ENCODE measurements around the gene ELAPOR1.
"Not testable (repeated sequence)": the region's sequence is repeated elsewhere in the genome, so short reads cannot be mapped to it uniquely, and the experiment has no call there.

The ELAPOR1 gene

DNA sequence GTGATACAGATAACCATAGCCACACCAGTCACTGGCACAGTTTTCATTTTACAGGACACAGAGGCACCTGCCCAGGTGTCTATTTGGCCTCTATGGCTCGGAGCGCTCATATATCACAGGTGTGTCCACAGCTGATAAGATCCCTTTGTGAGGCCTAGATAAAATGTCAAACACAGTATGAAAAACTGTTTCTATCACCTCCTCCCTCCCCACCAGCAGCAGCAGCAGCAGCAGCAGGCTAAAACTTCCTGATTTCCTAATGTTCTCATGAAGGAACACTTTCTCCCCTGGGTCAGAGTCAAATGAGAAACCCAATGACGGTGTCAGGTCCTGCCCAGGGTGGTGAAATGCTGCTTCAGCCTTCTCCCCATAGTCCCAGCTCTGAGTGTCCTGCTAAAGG is 24.4 kb downstream of the ELAPOR1 start:
- DNase-seq = no peak

DNA sequence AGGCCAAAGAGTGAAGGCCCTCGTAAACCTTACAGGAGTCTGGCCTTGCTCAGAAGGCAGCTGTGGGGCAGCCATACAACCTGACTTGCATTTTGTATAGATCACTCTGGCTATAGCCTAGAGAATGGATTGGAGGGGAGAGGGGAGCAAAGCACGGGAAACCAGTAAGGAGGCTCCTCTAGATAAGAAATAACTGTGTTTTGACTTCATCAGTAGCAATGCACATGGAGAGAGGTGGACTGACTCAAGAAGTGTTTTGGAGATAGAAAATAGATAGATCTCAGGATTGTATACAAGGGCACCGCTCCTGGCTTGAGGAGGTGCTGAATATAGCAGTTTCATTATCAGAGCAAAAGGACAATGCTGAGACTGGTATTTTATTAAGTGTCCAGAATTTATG is 26.5 kb downstream of the ELAPOR1 start:
- no peak for DNase-seq

DNA sequence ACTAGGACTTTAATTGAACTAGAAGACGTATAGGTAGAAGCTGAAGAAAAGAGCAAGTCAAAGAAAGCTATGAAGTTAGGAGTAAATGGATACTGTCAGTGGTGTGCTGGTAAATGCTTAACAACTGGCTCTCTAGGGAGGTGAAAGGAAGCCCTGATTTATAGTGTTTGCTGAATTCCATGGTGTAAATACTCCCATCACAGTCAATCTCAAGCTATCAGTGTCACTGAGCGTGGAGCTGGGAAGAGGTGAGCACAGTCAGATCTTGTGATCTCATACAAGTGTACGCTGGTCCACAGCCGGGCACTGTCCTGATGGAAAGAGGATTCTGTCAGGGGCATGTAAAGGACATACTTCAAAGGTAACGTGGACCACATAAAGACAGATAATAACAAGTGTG is 28.3 kb downstream of the ELAPOR1 start:
- DNase-seq = no peak

DNA sequence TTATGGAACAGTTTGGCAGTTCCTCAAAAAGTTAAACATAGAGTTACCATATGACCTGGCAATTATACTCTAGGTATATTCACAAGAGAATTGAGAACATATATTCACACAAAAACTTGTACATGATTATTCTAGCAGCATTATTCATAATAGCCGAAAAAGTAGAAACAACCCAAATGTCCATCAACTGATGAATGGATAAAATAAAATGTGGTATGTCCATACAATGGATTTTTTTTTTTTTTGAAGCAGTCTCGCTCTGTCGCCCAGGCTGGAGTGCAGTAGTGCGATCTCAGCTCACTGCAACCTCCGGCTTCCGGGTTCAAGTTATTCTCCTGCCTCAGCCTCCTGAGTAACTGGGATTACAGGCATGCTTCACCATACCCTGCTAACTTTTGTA is 28.8 kb downstream of the ELAPOR1 start:
- DNase-seq = not testable (repeated sequence)

DNA sequence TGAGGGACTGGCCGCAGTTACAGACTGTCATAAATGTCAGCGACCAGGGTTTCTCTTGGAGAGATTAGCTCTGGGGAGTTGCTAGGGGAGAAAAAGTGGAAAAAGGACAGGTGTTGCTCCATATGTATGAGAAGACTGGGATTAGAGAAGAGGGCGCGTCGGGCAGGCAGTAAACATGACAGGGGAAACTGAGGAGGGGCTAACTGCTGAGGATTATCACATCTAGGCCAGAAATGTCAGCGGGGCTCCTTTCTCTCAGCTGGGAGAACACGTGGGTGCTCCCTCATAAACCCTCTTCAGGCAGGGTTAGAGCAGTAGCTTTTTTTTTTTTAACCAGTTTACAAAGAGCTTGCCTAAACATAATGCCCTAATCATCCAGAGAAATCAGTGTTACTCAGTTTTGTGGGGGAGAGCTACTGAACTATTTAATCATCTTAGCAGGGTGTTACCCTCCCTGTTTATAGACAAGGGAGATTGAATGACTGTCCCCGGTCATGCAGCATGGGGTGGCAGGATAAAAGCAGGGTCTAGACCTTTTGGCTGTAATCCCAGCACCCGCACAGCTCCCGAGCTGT is 35.2 kb downstream of the ELAPOR1 start:
- DNase-seq = no peak

DNA sequence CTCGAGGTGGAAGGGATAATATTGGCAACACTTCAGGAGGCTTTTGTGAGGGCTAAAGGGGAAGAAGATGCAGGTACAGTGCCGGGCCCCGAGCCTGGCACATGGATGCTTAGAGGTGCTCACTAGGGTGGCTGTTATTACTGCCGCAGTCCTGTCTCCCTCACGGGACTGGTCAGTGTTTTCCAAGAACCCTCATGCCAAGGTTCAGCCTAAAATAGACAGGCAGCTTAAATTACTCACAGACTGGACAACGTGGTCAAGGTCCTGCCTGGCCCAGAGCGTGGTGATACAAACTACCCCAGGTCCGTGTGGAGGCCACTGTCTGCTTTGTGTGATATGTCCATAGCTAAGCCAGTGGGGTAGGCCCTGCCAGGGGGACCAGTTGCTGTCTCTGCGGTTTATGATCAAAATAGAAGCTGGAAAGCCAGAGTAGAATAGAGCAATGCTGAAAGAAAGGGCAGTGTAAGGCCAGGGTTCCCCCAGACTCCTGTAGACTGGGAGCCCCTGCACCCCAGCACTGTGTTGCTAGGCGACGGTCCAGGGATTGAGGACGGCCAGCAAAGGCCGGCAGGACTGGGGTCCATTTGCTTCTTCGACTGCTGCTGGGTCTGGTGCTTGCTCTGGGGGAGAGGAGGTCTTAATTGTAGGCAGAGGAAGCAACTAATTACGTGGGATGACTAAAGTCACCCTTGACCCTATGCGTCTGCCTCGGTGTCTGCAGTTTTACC is 36.1 kb downstream of the ELAPOR1 start:
- no peak for DNase-seq

DNA sequence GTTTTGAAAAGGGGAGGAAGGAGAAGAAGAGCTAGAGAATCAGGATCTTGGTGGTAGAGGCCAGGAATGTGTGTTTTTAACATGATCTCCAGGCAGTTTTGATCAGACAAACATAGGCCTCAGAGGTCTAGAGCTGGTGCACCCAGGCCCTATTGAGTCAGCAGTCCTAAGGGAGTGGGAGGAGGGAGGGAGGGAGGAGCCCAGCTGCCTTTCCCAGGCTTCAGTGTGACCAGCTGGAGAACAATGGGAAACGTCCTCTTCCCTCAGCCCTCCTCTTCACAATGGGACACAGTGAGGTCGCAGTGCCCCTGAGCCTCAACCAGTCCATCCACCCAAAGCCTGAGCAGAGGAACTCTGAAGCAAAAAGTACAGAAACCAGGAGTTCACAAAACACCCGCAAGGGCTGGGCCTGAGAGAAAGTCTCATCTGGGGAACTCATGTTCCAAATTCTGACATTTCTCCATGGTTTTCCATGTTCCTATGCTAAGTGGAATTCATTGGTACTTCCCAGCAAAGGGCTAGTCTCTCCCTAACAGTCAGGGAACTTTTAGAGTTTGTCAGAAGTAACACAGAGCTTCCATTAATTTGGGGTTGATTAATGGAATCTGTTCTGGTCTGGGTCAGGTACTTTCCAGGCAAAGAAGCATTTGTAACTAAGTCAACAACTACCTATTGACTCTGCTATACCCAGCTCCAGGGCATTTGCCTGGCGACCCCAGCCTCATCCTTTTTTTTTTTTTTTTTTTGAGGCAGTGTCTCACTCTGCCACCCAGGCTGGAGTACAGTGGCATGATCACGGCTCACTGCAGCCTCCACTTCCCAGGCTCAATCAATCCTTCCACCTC is 37.5 kb downstream of the ELAPOR1 start:
- DNase-seq = no peak

DNA sequence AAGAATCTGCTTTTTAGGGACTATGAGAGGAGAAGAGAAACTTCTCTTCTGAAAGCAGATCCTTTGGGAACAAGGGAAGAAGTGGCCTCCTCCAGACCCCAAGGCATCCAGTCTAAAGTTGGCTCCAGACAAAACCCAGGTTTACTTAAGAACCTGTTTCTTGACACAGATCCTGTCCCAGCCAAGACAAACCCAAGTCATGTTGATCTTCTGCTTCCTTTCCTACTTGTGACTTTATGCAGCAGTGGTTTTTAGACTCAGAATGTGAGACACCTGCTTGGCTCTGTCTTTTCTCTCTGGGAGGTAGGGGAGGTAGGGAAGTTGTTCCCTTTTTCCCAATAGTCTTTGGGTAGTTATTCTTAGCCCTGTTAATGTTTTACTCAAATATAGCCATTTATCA is 38.3 kb downstream of the ELAPOR1 start:
- no peak for DNase-seq

DNA sequence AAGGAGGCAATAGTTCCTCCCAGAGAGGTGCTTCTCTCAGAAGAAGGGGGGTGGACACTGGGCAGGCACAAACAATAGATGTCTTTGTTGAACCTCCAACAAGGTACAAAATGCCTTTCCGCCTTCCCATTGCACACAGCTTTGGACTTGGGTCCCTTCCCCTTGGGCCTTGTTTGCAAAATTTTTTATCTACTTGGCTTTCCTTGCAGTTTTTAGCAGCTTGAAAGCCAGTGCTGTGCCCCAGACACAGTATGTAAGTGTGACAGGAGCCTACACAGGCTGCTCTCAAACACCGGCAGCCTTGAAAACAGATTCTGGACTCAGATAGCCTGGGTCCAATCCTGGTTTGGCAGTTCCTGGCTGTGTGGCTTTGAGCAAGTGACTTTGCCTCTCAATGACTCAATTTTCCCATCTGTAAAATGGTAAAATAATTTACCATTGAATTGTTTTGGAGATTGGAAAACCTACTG is 43.0 kb downstream of the ELAPOR1 start:
- DNase-seq = no peak

DNA sequence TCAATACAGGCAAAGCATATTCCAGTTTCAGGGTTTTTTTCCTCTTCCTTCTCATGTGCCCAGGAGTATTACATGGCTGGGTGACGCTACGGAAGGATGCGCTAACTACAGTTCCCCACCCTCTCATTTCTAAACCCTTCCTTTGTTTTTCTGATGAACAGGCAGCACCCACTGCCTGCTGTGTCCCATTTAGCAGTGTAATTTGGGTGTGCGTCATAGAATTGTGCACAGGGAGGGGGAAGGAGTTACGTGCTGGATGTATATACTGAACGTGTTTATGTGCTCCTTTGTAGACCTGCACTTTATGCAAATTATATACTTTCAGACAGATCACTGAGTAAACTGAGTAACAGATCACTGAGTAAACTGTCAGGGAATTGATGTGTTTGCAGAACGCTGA is 44.5 kb downstream of the ELAPOR1 start:
- no peak for DNase-seq

DNA sequence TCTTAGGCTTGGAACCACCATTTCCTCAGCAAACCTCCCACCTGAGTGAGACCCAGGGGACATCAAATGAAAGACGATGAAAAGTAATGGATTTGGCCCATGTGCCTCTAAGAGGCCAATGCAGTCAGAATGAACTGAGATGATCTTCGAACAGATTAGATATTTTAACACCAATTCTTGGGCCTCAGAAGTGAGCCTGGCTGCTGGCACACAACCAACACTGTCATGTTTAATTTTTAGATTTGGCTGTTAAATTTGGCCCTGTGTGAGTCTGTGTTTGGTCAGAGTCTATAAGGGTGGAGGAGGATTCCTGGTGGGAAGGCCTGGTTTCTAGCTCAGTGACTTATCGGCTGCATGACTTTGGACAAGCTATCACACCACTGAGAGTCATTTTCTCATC is 45.4 kb downstream of the ELAPOR1 start:
- DNase-seq = no peak

DNA sequence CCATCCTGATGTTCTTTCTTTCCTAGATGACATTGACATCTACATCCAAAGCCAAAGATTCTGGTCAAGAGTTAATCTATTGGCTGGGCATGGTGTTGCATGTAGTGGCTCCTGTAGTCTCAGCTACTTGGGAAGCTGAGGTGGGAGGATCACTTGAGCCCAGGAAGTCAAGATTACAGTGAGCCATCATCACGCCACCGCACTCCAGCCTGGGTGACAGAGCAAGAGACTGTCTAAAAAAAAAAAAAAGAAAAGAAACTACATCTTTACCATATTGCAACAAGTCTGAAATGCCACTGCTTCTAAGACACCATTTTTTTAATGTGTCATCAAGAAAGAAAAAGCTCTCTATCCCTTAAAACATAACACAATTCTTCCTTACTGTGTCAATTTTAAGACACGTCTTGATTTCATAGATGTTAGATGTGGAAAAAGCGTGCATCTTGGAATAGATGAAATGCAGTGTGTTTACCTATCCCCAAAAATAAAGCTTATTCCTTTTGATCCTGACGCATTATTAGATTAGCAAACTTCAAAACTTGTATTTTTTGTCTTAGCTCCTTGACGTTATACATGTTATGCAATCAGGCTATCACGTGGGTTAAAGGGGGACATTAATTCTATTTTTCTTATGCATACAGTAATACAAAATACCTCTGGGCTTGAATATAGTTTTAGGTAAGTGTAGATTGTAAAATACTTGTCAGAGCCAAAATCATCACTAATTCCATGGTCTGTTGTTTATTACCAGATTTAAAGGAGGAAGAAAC is 46.3 kb downstream of the ELAPOR1 start:
- no peak for DNase-seq

DNA sequence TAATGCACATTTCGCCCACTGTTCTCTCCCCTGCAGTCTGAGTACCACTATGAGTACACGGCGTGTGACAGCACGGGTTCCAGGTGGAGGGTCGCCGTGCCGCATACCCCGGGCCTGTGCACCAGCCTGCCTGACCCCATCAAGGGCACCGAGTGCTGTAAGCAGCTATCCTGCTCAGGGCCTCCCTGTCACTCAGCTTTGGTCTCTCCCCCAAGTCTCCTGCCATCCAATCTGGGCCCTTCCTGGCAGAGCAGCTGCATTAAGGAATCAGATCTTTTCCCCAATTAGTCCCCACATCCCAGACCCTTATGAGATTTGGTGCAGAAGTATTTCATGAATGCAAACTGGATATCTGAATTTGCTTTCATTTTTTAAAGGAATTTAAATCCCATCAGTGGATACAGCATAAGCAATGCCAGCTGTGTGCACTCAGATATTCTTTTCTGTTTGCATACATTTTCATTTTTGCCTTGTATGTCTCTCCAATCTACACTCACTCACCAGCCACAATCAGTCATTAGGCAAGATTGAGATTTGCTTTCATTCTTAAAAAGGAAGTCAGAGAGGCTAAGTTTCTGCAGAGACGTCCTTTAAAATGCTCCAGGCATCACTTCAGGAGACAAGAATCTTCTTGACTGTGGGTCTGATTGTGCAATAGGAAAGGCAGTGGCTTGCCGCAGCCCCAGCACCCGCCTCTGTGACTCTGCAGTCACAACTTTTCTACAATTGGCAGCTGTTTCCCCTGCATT is 48.1 kb downstream of the ELAPOR1 start:
- DNase-seq = no peak

DNA sequence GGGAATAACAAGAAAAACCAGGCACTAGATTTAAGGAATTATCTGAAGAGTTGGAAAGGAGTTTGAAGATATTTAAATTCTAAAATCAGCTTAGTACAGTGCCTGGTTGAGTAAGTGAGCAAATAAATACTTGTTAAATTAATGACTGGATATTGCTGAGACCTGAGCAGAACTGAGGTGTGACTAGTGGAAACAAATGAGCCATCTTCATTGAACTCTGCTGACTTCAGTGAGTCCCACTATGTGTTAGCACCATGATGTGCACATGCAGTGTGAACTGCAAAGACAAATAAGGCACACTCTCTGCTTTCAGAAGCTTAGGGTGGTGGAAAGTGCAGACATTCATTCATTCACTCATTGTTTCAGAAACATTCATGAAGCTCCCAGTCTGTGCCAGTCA is 48.7 kb downstream of the ELAPOR1 start:
- DNase-seq = no peak

DNA sequence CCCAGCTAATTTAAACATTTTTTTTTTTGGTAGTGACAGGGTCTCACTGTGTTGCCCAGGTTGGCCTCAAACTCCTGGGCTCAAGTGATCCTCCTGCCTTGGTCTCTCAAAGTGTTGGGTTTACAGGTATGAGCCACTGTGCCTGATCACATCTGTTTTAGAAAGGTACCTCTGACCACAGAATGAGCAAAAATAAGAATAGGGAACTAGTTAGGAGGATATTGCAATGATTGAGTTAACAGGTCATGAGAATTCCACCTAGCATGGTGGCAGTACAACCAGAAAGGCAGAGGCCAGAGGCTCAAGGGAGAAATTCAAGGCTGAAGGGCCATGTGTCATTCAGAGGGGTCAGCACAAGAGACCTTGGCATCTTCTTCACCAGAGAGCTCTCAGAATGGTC is 49.6 kb downstream of the ELAPOR1 start:
- DNase-seq = no peak
